ENCODE results near the gene TMCC1. TPM values are rescaled to one million over a fixed set of nuclear protein-coding genes. Genes with fewer than 3 reads are reported as not detected.
"Not testable (repeated sequence)": the region's sequence is repeated elsewhere in the genome, so short reads cannot be mapped to it uniquely, and the experiment has no call there.

Gene TMCC1
- total RNA-seq, 1 donor from 2014 or later, result 28.0 TPM

GRCh38 chr3:129890125-129890524 lies 3.4 kb downstream of the TMCC1 start:
- no peak for DNase-seq (ENCODE audit: low read depth)
- no peak for TF ChIP-seq CTCF (IDR thresholded peaks at IDR 0.05; ENCODE audit: insufficient read depth, low read length, poor library complexity, severe bottlenecking)
- Histone ChIP-seq H3K4me3 (ENCODE audit: low read depth, low read length) (no peak overlapping the region), H3K36me3 (ENCODE audit: control insufficient read depth, insufficient read depth, low read length) (no peaks in the 10 kb centered on the region), H3K27me3 (ENCODE audit: control insufficient read depth, insufficient read depth, low read length) (no peaks in the 10 kb centered on the region)

- H3K27me3 ChIP-seq (ENCODE audit: control insufficient read depth, insufficient read depth, low read length), result no peaks in the 10 kb centered on the region
- H3K4me3 ChIP-seq (ENCODE audit: low read depth, low read length), result no peak overlapping the region
- DNase-seq (ENCODE audit: low read depth), result peak; percentile 66
- TF ChIP-seq CTCF (IDR thresholded peaks at IDR 0.05; ENCODE audit: insufficient read depth, low read length, poor library complexity, severe bottlenecking), result no peak
- no peaks in the 10 kb centered on the region for H3K36me3 ChIP-seq (ENCODE audit: control insufficient read depth, insufficient read depth, low read length)
Measured at GRCh38 chr3:129888771-129889170, 4.7 kb downstream of the TMCC1 start.

DNA sequence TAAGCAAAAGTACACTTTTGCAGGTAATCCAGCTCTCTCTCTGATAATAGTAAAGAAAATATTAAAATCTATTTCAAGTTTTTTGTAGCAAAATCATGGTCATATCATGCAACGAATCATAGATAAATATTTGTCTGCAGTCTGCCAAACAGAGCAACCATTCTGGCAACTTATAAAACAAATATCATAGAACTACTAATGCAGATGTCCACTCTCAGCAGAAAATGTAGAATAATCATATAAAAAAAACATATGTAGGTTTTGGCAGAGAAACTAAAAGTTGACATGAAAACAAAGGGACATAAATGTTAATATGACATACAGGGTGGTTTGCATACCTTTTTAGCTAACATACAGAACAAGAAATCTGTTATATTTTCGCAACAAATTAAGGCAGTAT lies 12.2 kb downstream of the TMCC1 start:
- no peak for DNase-seq (ENCODE audit: low read depth)
- no peaks in the 10 kb centered on the region for H3K36me3 ChIP-seq (ENCODE audit: control insufficient read depth, insufficient read depth, low read length)
- TF ChIP-seq CTCF (IDR thresholded peaks at IDR 0.05; ENCODE audit: insufficient read depth, low read length, poor library complexity, severe bottlenecking), result no peak
- H3K27me3 ChIP-seq (ENCODE audit: control insufficient read depth, insufficient read depth, low read length), result no peaks in the 10 kb centered on the region
- no peak overlapping the region for H3K4me3 ChIP-seq (ENCODE audit: low read depth, low read length)

DNA sequence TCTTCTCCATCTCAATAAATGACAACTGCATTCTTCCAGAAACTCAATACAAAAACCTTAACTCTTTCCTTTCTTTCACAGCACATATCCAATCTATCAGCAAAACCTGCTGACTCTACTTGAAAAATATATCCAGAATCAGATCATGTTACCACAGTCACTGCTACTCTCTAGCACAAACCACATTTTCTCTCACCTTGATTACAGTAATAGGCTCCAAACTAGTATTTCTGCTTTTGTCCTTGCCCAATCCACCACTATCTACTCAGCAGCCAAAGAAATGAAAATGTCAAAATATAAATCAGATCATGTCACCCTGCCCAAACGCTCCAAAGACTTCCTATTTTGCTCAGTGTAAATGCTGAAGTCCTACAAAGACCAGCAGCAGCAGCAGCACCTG lies 15.2 kb downstream of the TMCC1 start:
- DNase-seq (ENCODE audit: low read depth), result no peak
- H3K4me3 ChIP-seq (ENCODE audit: low read depth, low read length), result no peak overlapping the region
- no peaks in the 10 kb centered on the region for H3K27me3 ChIP-seq (ENCODE audit: control insufficient read depth, insufficient read depth, low read length)
- no peak for TF ChIP-seq CTCF (IDR thresholded peaks at IDR 0.05; ENCODE audit: insufficient read depth, low read length, poor library complexity, severe bottlenecking)
- no peaks in the 10 kb centered on the region for H3K36me3 ChIP-seq (ENCODE audit: control insufficient read depth, insufficient read depth, low read length)

- H3K4me3 ChIP-seq (ENCODE audit: low read depth, low read length); H3K27me3 ChIP-seq (ENCODE audit: control insufficient read depth, insufficient read depth, low read length); H3K36me3 ChIP-seq (ENCODE audit: control insufficient read depth, insufficient read depth, low read length); DNase-seq (ENCODE audit: low read depth): not testable (repeated sequence)
Measured at GRCh38 chr3:129874479-129874878, 19.0 kb downstream of the TMCC1 start.

- no peak for TF ChIP-seq CTCF (IDR thresholded peaks at IDR 0.05; ENCODE audit: insufficient read depth, low read length, poor library complexity, severe bottlenecking)
- no peak for DNase-seq (ENCODE audit: low read depth)
Measured at GRCh38 chr3:129868912-129869311, 24.6 kb downstream of the TMCC1 start.

More at GRCh38 chr3:129868912-129869311, 24.6 kb downstream of the TMCC1 start:
- Histone ChIP-seq H3K36me3 (ENCODE audit: control insufficient read depth, insufficient read depth, low read length) (no peaks in the 10 kb centered on the region), H3K27me3 (ENCODE audit: control insufficient read depth, insufficient read depth, low read length) (no peaks in the 10 kb centered on the region), H3K4me3 (ENCODE audit: low read depth, low read length) (no peak overlapping the region)
